Urinary bladder (tissue), 4 donors: ENCODE data around the gene TFPT. TPM values are rescaled to one million over a fixed set of nuclear protein-coding genes. Genes with fewer than 3 reads are reported as not detected.

Experiments used
- DNase-seq: peaks from one replicate; pipeline ENCODE4 v3.0.0-alpha.2; 2015; ENCODE audit errors: extremely low spot score
- H3K27ac ChIP-seq: one replicate; pipeline ENCODE4 v1.5.1; 2013; ENCODE audit warnings: low read depth, mild to moderate bottlenecking, moderate library complexity
- H3K36me3 ChIP-seq: one replicate; pipeline ENCODE4 v1.6.1; 2013; ENCODE audit warnings: mild to moderate bottlenecking, moderate library complexity; ENCODE audit not compliant: insufficient read depth
- H3K4me1 ChIP-seq: one replicate; pipeline ENCODE4 v1.6.1; 2013; ENCODE audit warnings: mild to moderate bottlenecking, moderate library complexity; ENCODE audit not compliant: insufficient read depth
- H3K4me3 ChIP-seq: one replicate; pipeline ENCODE4 v1.5.1; 2013; ENCODE audit warnings: low read depth, low read length
- WGBS: extraction: QIAGEN DNeasy Blood & Tissue Kit; methylation state at CpG from one replicate; pipeline ENCODE4 v1.1.7; 2013; 5-methylcytosine and 5-hydroxymethylcytosine counted together
- polyA plus RNA-seq: library from polyadenylated mRNA; stranded (reverse); fragments of 200-250 nt; gene quantifications from one replicate; pipeline ENCODE4 v1.2.3, GENCODE V29; 2013
- total RNA-seq: library from RNA; depleted of rRNA; stranded (reverse); fragments of >200 nt; gene quantifications from one replicate; pipeline ENCODE4 v1.2.3, GENCODE V29; 2014
- donor health status: healthy with polysubstance abuse.
- donor health status: healthy.

TFPT gene
- total and polyA plus RNA-seq, 2 donors, result 4.0 to 22.8 TPM

DNA sequence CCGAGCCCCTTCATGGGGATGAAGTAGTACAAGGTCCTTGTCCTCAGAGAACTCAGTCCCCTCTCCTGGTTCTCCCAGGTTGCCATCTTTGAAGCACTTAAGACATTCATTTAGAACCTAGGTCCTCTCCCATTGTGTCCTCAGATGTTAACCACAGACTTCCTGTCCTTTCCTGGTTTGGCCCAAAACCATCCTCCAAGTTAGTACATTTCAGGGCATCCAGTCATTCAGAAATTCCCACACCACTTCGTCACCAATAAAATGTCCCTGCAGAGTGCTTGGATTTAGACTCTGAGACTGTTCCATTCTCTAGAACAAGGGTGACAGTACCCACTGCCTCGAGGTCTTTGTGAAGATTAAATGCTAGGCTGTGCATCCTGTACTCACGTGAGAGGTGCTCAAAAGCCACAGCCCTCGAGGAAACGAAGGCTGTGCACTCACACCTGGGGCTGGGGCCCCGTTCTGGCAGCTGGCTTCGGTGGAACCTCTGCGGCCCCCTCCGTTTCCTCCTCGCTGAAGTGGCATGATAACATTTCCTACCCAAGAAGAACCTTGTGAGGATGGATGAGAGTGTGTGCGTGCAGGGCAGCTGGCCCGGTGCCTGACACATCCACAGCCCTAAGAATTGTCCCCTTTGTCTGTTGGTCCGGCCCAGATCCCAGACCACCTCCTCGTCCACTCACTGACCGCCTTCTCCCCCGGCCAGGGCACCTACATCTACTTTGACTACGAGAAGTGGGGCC lies 39.3 kb upstream of the TFPT start:
- H3K4me3 ChIP-seq, result no peak overlapping the region
- WGBS, result 73% methylated on average over 18 of the region's 18 CpGs
- no peak overlapping the region for H3K27ac ChIP-seq
- peaks cover 15% of the 10 kb centered on the region for H3K36me3 ChIP-seq
- no peak for DNase-seq
- no peaks in the 10 kb centered on the region for H3K4me1 ChIP-seq

DNA sequence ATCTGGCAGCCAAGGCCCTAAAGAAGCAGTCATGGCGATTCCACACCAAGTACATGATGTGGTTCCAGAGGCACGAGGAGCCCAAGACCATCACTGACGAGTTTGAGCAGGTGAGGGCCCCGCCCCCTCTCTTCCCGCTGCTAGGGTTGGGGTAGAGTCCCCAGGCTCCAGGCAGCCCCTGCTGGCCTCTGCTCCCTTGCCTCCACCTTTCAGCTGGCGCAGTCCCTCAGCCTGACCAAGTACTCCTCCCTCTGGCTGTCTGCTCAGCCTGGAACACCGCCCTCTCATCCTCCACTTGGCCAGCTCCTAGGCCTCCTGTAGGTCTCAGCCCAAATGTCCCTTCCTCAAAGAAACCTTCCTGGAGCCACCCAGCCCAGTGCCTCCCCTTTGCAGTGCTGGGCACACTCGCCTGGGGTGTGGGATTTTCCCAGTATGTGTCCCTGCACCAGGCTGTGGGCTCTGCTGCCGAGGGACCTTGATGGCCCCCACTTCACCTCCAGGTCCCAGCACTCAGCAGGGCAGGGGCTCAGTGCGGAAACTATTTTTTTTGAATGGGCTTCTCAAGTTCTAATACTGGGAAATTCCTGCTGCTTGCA lies 38.4 kb upstream of the TFPT start:
- 79% methylated on average over 10 of the region's 10 CpGs for WGBS
- Histone ChIP-seq H3K36me3 (peaks cover 23% of the 10 kb centered on the region), H3K4me1 (no peaks in the 10 kb centered on the region), H3K27ac (no peak overlapping the region), H3K4me3 (no peak overlapping the region)
- DNase-seq, result no peak

DNA sequence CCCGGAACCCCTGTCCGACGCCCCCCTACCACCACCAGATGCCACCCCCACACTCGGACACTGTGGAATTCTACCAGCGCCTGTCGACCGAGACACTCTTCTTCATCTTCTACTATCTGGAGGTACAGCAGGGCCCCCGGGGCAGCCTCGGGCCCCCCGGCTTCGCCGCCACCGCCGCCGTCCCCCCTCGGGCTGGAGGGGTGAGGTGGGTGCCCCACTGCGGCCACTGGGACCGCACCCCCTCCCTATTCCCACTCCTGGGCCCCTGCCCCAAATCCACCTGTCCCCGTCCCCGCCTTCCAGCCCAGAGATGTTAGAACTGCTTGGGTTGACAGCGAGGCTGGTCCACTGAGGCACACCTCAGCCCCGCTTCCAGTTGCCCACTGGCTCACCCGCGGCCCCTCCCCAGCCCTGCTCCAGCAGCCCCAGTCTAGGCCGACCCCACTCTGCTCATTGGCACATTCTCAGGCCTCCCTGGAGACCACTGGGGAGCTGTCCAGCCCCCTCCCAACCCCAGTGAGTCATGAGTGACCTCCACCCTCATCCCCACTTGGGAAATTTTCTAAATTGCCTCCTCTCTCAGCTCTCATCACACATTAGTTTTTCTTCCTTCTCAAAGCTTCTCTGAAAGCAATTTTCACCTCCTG lies 37.5 kb upstream of the TFPT start:
- Histone ChIP-seq H3K4me1 (no peaks in the 10 kb centered on the region), H3K27ac (no peak overlapping the region), H3K4me3 (no peak overlapping the region), H3K36me3 (peaks cover 25% of the 10 kb centered on the region)
- DNase-seq, result no peak
- WGBS, result 87% methylated on average over 25 of the region's 25 CpGs

DNA sequence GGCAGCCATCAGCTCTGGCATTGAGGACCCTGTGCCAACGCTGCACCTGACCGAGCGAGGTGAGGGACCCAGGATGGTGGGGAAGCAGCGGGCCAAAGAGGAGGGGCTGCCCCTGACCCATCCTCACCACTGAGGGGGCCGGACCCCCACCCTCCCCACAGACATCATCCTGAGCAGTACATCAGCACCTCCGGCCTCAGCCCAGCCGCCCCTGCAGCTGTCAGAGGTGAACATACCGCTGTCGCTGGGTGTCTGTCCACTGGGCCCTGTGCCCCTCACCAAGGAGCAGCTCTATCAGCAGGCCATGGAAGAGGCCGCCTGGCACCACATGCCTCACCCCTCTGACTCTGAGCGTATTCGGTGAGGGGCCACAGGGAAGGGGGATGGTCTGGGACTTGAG lies 36.8 kb upstream of the TFPT start:
- DNase-seq, result no peak
- no peak overlapping the region for H3K4me3 ChIP-seq
- no peaks in the 10 kb centered on the region for H3K4me1 ChIP-seq
- 89% methylated on average over 12 of the region's 12 CpGs for WGBS
- peaks cover 25% of the 10 kb centered on the region for H3K36me3 ChIP-seq
- no peak overlapping the region for H3K27ac ChIP-seq

DNA sequence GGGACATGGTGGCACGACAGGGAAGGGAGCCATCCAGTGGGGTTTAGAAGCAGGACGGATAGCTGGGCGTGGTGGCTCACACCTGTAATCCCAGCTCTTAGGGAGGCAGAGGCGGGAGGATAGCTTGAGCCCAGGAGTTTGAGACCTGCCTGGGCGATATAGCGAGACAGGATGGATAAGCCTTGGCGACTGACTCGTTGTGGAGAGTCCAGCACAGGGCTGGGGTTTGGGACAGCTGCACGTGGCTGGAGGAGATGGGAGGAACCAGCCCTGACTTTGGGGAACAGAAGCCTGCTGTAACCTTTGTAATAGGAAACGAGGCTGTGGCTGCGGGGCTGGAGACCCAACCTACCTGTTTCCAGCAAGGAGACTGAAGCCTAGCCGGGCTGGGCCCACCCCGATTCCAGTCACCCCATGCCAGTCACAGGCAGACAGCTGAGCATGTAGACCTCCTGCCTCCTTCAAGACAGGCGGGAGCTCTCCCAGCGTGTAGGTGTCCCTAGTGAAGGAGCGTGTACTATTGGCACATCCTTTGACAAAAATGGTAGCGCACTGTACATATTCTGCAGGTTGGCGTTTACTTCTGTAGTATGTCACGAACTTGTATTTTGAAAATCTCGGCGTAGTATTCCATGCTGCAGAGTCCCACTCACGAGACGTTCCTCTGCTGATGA lies 36.0 kb upstream of the TFPT start:
- Histone ChIP-seq H3K36me3 (peaks cover 29% of the 10 kb centered on the region), H3K27ac (no peak overlapping the region), H3K4me1 (no peaks in the 10 kb centered on the region), H3K4me3 (no peak overlapping the region)
- DNase-seq, result no peak
- 85% methylated on average over 23 of the region's 23 CpGs for WGBS

DNA sequence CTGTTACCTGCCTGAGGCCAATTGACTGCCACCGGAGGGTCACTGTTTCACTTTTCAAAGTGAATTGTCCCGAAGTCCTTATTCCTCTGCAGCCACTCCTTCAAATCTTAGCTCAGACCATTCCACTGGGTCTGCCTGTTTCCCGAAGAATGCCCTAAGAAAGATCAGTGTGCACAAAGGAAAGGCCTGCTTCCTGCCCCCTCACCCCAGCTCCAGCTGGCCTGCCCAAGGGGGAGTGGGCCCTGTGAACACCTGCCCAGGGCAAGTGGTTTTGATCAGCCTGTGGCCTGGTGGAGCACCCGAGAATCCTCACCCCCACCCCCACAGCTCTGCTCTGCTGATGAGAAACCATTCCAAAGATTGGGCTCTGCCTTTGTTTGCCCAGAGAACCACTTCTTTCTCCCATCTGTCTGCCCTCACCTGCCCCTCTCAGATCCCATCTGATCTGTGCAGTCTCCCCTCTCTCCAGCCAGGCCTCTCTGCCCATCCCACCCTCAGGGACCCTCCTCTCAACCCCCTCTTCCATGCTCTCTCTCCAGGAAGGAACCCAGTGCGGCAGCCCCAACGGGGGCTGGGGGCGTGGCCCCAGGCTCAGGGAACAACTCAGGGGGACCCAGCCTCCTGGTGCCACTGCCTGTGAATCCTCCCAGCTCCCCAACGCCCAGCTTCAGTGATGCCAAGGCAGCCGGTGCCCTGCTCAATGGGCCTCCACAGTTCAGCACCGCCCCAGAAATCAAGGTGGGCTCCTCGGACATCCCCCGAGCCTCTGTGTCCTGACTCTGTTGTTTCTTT lies 33.8 kb upstream of the TFPT start:
- Histone ChIP-seq H3K4me1 (no peaks in the 10 kb centered on the region), H3K4me3 (no peak overlapping the region), H3K36me3 (peaks cover 24% of the 10 kb centered on the region), H3K27ac (no peak overlapping the region)
- DNase-seq, result no peak
- WGBS, result 83% methylated on average over 12 of the region's 12 CpGs

DNA sequence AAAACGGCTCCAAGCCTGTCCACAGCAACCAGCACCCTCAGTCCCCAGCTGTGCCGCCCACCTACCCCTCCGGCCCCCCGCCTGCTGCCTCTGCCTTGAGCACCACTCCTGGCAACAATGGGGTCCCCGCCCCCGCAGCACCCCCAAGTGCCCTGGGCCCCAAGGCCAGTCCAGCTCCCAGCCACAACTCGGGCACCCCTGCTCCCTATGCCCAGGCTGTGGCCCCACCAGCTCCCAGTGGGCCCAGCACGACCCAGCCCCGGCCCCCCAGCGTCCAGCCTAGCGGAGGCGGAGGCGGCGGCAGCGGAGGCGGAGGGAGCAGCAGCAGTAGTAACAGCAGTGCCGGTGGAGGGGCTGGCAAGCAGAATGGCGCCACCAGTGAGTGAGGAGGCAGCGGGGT lies 32.7 kb upstream of the TFPT start:
- H3K36me3 ChIP-seq, result peaks cover 25% of the 10 kb centered on the region
- WGBS, result 80% methylated on average over 19 of the region's 19 CpGs
- H3K27ac ChIP-seq, result no peak overlapping the region
- no peak overlapping the region for H3K4me3 ChIP-seq
- H3K4me1 ChIP-seq, result no peaks in the 10 kb centered on the region
- no peak for DNase-seq

DNA sequence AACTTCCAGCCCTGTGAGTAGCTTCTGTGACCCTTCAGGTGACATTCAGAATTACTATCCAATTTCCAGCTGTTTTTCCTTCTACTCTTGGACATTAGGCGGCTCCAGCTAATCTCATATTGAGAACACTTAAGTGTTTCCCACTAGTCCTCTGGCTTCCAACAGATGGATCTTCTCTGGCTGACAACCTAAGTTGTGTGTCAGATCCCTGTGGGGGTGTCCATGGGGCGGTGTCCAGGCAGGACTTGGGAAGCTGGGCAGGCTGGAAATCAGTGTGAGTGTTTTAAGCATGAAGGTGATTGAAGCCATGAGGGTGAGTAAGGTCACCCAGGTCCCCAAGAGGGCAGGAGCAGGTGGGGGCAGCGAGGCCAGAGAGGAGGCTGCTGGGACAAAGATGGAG lies 32.2 kb upstream of the TFPT start:
- no peak for DNase-seq
- no peak overlapping the region for H3K4me3 ChIP-seq
- peaks cover 21% of the 10 kb centered on the region for H3K36me3 ChIP-seq
- no peak overlapping the region for H3K27ac ChIP-seq
- no peaks in the 10 kb centered on the region for H3K4me1 ChIP-seq
- WGBS, result 65% methylated on average over 3 of the region's 3 CpGs

DNA sequence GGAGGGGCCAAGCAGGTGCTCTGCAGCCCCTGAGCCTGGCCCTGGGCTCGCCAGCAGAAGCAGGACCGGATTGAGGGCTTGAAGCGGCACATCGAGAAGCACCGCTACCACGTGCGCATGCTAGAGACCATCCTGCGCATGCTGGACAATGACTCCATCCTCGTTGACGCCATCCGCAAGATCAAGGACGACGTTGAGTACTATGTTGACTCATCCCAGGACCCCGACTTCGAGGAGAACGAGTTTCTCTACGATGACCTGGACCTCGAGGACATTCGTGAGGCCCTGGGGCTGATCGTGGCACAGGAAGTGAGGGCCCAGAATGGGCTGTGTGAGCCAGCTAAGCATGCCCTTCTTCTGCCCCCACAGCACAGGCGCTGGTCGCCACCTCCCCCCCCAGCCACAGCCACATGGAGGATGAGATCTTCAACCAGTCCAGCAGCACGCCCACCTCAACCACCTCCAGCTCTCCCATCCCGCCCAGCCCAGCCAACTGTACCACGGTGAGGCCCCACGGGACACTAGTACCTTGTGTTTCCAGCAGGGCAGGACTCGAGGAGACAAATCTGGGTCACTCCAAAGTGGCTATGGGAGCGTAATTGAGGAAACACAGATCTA lies 30.2 kb upstream of the TFPT start:
- DNase-seq, result no peak
- H3K27ac ChIP-seq, result no peak overlapping the region
- peaks cover 19% of the 10 kb centered on the region for H3K36me3 ChIP-seq

DNA sequence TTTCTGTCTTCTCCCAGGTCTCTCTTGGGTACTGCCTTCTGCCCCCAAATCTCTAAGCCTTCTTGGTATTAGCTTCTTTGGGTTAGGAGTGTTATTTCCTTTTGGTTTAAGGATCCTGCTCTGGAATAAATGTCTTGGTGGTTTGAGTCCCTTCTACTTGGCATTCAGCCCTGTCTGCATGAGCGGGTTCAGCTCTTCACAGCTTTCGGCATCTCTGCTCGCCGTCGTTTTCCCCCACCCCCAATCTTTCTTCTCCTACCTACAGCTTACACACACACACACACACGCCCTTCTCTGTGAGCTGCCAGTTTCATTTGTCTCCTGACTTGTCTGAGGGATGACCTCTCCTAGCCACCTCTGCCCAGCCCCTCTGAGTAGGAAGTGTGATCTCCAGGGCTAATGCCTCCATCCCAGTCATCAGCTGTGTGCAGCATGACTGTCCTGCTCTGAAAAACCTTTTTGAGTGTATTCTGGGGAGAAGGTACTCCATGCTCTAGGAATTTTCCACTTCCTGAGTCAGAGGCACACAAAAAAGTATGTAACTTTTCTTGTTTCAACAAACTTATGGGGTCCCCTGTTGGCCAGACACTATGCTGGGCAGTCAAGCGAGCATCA lies 26.8 kb upstream of the TFPT start:
- H3K4me1 ChIP-seq, result no peaks in the 10 kb centered on the region
- no peak overlapping the region for H3K4me3 ChIP-seq
- 83% methylated on average over 7 of the region's 7 CpGs for WGBS
- H3K36me3 ChIP-seq, result peaks cover 6% of the 10 kb centered on the region
- DNase-seq, result no peak
- H3K27ac ChIP-seq, result no peak overlapping the region

More for the DNA sequence above, 30.2 kb upstream of the TFPT start:
- Histone ChIP-seq H3K4me1 (no peaks in the 10 kb centered on the region), H3K4me3 (no peak overlapping the region)
- 92% methylated on average over 28 of the region's 28 CpGs for WGBS

DNA sequence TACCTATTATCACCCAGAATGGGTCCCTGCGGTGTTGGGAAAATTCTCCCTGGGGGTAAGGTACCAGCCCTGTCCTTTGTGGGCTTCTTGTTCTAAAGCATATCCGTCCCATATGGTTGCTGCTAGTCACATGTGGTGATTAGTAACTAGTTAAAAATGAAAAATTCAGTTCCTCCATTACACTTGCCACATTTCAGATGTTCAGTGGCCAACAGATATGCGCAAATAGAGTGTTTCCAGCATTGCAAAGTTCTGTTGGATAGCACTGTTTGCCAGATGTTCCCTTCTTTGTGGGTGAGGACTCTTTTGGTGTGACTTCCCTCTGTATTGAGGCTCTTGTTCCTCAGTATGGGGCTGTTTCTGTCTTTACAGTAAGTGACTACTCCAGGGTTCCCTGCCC lies 25.9 kb upstream of the TFPT start:
- WGBS, result 86% methylated on average over 3 of the region's 3 CpGs
- Histone ChIP-seq H3K4me3 (no peak overlapping the region), H3K36me3 (peaks cover 2% of the 10 kb centered on the region), H3K27ac (no peak overlapping the region), H3K4me1 (no peaks in the 10 kb centered on the region)
- no peak for DNase-seq

DNA sequence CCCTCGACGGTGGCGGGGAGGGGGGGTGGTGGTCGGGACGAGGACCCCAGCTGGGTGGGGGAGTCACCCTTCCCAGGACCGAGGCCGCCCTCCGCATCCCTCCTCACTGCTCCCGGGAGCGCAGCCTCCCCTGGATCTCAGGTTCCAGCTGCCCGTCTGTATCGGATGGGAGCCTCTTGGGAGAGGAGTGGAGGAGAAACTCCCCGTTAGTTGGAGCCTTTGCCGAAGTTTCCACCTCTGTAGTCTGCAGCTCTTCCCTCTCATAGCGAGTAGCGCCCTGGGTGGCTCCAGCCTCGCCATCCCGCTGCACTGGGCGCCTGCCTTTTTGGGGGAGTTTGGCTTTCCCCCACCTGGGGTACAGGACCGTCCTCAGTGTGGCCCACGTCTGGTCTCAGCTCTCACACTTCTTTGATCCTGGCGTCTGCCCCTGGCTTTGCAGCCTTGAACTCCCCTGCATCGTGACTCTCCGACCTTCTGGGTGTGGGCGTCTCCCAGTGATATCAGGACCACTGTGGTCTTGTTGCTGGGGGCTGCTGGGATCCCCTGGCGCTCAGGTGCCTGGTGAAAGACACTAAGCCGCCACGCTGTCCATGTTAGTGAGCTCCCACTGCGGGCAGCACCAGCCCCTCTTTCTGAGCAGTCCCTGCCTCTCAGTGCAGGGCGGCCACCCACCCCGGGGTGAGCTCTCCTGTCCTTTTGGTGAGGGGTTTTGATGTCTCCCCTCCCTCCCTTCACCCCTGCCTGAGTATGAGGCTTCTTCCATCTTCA lies 23.2 kb upstream of the TFPT start:
- 22% methylated on average over 31 of the region's 31 CpGs for WGBS
- Histone ChIP-seq H3K4me1 (no peaks in the 10 kb centered on the region), H3K4me3 (peak overlapping the region; percentile 99), H3K27ac (no peak overlapping the region), H3K36me3 (peaks cover under 1% of the 10 kb centered on the region)
- no peak for DNase-seq
